Suprapubic skin (tissue), 4 donors: ENCODE measurements around the gene FAM171A2. TPM values are rescaled to one million over a fixed set of nuclear protein-coding genes. Genes with fewer than 3 reads are reported as not detected.
"Not testable (repeated sequence)": the region's sequence is repeated elsewhere in the genome, so short reads cannot be mapped to it uniquely, and the experiment has no call there.

Source experiments
- DNase-seq, 2 donors: peaks; one replicate each; pipeline ENCODE4 v3.0.0-alpha.2; 2019; ENCODE audit warnings: low spot score in 2 of 2
- H3K27ac ChIP-seq: fragments of 200-600 bp; sonication (generic); one replicate; pipeline ENCODE4 v1.5.1; 2019
- H3K27me3 ChIP-seq: fragments of 200-600 bp; sonication (generic); one replicate; pipeline ENCODE4 v1.5.1; 2019
- H3K36me3 ChIP-seq: fragments of 200-600 bp; sonication (generic); one replicate; pipeline ENCODE4 v1.5.1; 2019
- H3K4me1 ChIP-seq: fragments of 200-600 bp; sonication (generic); one replicate; pipeline ENCODE4 v1.5.1; 2019
- H3K4me3 ChIP-seq: fragments of 200-600 bp; sonication (generic); one replicate; pipeline ENCODE4 v1.5.1; 2019; ENCODE audit warnings: mild to moderate bottlenecking
- H3K9me3 ChIP-seq: fragments of 200-600 bp; sonication (generic); one replicate; pipeline ENCODE4 v1.5.1; 2019
- EP300 ChIP-seq: sonication (generic); formaldehyde crosslinking; IDR thresholded peaks from one replicate; pipeline ENCODE4 v1.6.1; 2017; ENCODE audit warnings: antibody characterized with exemption
- POLR2A ChIP-seq, 2 donors: fragments of 450-650 bp; IDR thresholded peaks; one replicate each; pipeline ENCODE4 v1.6.1; 2017; ENCODE audit warnings: antibody characterized with exemption in 2 of 2, mild to moderate bottlenecking in 2 of 2, moderate library complexity in 2 of 2
- POLR2AphosphoS5 ChIP-seq, 3 donors: sonication (generic); formaldehyde crosslinking; IDR thresholded peaks; one replicate each; pipeline ENCODE4 v1.6.1; 2017; ENCODE audit warnings: antibody characterized with exemption in 3 of 3
- WGBS: methylation state at CpG from one replicate; pipeline ENCODE4 v1.1.5; 2018; 5-methylcytosine and 5-hydroxymethylcytosine counted together
- total RNA-seq, 4 donors: library from RNA; depleted of rRNA; stranded (reverse); fragments of >200 nt; gene quantifications; one replicate each; pipeline ENCODE4 v1.1.0, GENCODE V29; 2016
- TF ChIP-seq, protein P1 (sequence below), 2 donors: fragments of 200-600 bp in 1 of 2; fragments of 450-650 bp in 1 of 2; sonication (generic) in 1 of 2; IDR thresholded peaks; one replicate each; pipeline ENCODE4 v1.5.1; 2016 to 2019; ENCODE audit warnings: antibody characterized with exemption in 2 of 2, mild to moderate bottlenecking in 1 of 2, moderate library complexity in 1 of 2

Gene FAM171A2
- total RNA-seq, 4 donors from 2014 or later: 1.2 to 2.6 (median 1.5) TPM

DNA sequence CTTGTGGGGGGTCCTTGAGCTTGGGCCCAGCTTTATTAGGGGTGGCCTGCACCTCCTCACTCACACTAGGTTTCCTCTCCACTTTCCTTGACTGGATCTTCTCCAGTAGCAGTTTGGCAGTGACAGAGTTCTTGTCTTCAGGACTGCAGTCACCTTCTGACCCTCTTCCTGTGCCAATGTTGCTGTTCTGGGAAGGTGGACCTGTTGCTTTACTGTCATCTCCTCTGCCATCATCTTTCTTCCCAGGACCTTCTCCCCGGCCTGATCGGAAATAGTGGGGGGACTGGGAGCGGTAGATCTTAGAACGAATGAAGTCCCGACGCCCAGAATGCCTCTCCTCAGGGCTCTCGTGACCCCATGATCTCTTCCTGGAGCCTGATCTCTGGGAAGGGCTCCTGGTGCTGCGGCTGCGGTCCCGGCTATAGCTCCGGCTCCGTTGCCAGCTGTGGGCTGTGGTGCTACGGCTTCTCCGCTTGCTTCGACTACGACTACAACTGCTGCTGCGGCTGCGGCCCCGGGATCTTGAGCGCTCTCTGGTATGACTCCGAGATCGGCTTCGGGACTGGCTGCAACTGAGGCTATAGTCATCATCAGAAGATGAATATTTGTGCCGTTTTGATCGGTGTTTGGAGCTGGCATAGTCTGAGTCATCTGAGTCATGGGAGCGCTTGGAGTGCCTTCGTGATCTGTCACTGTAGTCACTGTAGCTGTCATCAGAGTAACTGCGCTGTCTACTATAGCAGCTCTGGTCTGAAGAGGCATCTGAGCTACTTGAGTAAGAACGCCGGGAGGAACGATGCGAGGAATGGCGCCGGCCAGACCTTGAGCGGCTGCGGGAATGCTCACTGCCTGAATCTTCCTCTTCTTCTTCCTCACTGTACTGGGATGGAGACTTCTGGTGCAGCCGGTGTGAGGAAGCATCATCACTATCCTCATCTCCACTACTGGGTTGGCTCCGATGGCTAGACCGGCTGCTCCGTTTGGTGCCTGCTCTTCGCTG, 35.3 kb upstream of the FAM171A2 start:
- H3K4me3 ChIP-seq: no peak overlapping the region
- peaks cover 74% of the 10 kb centered on the region for H3K36me3 ChIP-seq
- WGBS: 95% methylated on average over 34 of the region's 41 CpGs

DNA sequence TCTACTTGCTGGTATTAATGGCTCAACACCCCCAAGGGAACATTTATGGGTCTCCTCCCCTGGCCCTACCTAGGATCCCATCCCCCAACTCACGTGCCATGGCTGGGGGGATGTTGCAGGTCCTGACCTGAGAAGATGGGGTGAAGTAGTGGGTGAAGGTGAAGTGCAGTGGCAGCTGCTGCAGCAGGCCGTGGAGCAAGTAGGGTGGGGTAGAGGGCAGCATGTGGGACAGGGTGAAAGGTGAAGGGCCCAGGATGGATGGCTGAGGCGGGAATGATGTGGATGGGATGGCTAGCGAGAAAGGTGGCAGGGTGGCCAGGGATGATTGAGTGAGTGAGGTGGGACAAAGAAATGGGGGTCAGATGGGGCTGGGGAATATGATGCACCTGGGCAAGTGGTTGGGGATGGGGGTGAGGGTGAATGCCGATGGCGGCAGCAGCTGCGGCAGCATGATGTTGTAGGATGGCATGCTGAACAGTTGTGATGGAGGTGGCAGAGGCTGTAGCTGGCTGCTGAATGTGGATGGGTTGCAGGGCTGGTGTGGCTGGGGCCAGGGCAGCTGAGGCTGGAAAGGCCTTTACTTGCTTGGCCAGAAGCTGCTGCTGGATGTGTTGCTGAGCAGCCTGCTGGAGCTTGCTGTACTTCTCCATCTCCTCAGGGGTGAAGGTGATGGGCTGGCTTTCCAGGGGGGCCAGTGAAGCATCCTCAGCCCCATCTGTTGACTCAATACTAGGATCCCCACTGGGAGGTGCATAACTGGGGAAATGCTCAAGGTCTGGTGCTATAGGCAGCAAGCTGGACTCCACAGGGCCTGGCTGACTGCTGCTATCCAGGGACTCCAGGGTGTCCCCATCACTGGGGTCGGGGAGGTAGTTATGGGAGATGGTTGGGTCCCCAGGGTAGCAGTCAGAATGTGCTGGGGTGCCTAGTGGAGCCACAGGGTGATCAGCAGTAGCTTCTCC, 34.1 kb upstream of the FAM171A2 start:
- Histone ChIP-seq H3K27me3 (no peaks in the 10 kb centered on the region), H3K36me3 (peaks cover 62% of the 10 kb centered on the region), H3K9me3 (no peaks in the 10 kb centered on the region), H3K4me3 (no peak overlapping the region), H3K4me1 (no peaks in the 10 kb centered on the region), H3K27ac (no peak overlapping the region)
- peak in 1 of 2 donors; percentile 60 for DNase-seq
- TF ChIP-seq EP300 (no peak), POLR2A (IDR thresholded peaks at IDR 0.05) (no peak), POLR2AphosphoS5 (IDR thresholded peaks at IDR 0.05) (no peak)
- TF ChIP-seq, protein P1, sequence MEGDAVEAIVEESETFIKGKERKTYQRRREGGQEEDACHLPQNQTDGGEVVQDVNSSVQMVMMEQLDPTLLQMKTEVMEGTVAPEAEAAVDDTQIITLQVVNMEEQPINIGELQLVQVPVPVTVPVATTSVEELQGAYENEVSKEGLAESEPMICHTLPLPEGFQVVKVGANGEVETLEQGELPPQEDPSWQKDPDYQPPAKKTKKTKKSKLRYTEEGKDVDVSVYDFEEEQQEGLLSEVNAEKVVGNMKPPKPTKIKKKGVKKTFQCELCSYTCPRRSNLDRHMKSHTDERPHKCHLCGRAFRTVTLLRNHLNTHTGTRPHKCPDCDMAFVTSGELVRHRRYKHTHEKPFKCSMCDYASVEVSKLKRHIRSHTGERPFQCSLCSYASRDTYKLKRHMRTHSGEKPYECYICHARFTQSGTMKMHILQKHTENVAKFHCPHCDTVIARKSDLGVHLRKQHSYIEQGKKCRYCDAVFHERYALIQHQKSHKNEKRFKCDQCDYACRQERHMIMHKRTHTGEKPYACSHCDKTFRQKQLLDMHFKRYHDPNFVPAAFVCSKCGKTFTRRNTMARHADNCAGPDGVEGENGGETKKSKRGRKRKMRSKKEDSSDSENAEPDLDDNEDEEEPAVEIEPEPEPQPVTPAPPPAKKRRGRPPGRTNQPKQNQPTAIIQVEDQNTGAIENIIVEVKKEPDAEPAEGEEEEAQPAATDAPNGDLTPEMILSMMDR (IDR thresholded peaks at IDR 0.05): no peak
- 94% methylated on average over 8 of the region's 8 CpGs for WGBS

More for the DNA sequence above, 35.3 kb upstream of the FAM171A2 start:
- Histone ChIP-seq H3K27me3 (no peaks in the 10 kb centered on the region), H3K4me1 (no peaks in the 10 kb centered on the region), H3K27ac (no peak overlapping the region), H3K9me3 (no peaks in the 10 kb centered on the region)
- DNase-seq: peak in 1 of 2 donors; percentile 69
- TF ChIP-seq POLR2A (IDR thresholded peaks at IDR 0.05) (no peak), EP300 (no peak), POLR2AphosphoS5 (IDR thresholded peaks at IDR 0.05) (no peak)
- TF ChIP-seq, protein P1 (IDR thresholded peaks at IDR 0.05): no peak

DNA sequence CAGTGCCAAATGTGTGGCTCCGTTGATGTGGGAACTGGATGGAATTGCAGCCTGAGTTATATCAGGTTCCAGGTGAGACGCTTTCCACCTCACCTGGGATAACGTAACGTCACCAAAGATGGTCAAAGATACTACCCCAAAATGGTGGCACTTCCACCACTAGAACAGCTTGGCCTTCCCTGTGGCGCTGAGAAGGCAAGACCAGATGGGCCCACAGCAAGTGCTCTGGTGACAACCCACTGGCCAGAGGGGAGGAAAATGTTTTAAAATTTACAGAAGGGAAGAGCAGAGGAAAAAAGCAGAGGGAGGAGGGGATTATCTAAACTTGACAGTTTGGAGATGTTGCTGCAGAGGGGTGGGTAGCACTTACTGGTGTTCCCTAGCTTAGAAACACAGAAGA, 33.3 kb upstream of the FAM171A2 start:
- DNase-seq: peak in 1 of 2 donors; percentile 31
- Histone ChIP-seq H3K27ac (no peak overlapping the region), H3K27me3 (no peaks in the 10 kb centered on the region), H3K9me3 (no peaks in the 10 kb centered on the region), H3K4me1 (no peaks in the 10 kb centered on the region), H3K36me3 (peaks cover 56% of the 10 kb centered on the region), H3K4me3 (no peak overlapping the region)
- 96% methylated on average over 5 of the region's 5 CpGs for WGBS
- TF ChIP-seq, protein P1 (IDR thresholded peaks at IDR 0.05): no peak
- no peak for TF ChIP-seq POLR2AphosphoS5 (IDR thresholded peaks at IDR 0.05)
- TF ChIP-seq POLR2A (IDR thresholded peaks at IDR 0.05): no peak
- no peak for TF ChIP-seq EP300

DNA sequence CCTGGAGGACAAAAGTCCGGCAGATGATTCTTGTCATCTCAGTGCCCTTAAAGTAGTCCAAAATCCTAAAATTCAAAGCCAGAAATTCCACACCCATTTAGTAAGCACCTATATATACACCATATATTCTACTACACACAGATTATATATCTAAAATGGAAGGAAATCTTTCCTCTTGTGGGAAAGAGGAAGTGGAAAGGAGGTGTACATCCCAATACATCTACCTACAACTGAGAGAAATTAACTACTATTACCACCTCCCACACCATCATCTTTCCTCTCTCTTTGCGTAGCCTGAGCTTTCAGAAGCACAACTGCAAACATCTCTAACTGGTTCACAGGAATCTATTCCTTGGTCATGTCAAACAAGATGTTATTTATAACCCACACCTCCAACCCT, 31.2 kb upstream of the FAM171A2 start:
- DNase-seq: no peak
- TF ChIP-seq POLR2A (IDR thresholded peaks at IDR 0.05) (no peak), EP300 (no peak), POLR2AphosphoS5 (IDR thresholded peaks at IDR 0.05) (no peak)
- TF ChIP-seq, protein P1 (IDR thresholded peaks at IDR 0.05): no peak

DNA sequence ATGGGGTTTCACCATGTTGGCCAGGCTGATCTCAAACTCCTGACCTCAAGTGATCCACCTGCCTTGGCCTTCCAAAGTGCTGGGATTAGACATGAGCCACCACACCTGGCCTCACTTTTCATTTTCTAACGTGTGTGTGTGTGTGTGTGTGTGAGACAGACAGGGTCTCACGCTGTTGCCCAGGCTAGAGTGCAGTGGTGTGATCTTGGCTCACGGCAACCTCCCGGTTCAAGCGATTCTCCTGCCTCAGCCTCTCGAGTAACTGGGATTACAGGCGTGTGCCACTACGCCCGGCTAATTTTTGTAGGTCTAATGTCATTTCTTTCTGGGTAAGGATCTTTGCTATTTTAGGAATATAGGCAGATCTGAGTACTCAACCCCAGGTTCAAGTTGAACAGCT, 30.5 kb upstream of the FAM171A2 start:
- peaks cover 28% of the 10 kb centered on the region for H3K36me3 ChIP-seq
- WGBS: 91% methylated on average over 9 of the region's 9 CpGs
- not testable (repeated sequence) for H3K9me3 ChIP-seq, H3K4me1 ChIP-seq, H3K4me3 ChIP-seq, H3K27me3 ChIP-seq, DNase-seq, H3K27ac ChIP-seq

More for the DNA sequence above, 31.2 kb upstream of the FAM171A2 start:
- Histone ChIP-seq H3K36me3 (peaks cover 35% of the 10 kb centered on the region), H3K4me3 (no peak overlapping the region), H3K27me3 (no peaks in the 10 kb centered on the region), H3K27ac (no peak overlapping the region), H3K9me3 (no peaks in the 10 kb centered on the region), H3K4me1 (no peaks in the 10 kb centered on the region)
- WGBS: 91% methylated on average over 2 of the region's 2 CpGs
